ENCODE measurements around the gene STPG3.
A peak's percentile ranks its signal among the peaks of the same experiment; 100 is the strongest.
"Not testable (repeated sequence)": the region's sequence is repeated elsewhere in the genome, so short reads cannot be mapped to it uniquely, and the experiment has no call there.

The STPG3 gene

DNA sequence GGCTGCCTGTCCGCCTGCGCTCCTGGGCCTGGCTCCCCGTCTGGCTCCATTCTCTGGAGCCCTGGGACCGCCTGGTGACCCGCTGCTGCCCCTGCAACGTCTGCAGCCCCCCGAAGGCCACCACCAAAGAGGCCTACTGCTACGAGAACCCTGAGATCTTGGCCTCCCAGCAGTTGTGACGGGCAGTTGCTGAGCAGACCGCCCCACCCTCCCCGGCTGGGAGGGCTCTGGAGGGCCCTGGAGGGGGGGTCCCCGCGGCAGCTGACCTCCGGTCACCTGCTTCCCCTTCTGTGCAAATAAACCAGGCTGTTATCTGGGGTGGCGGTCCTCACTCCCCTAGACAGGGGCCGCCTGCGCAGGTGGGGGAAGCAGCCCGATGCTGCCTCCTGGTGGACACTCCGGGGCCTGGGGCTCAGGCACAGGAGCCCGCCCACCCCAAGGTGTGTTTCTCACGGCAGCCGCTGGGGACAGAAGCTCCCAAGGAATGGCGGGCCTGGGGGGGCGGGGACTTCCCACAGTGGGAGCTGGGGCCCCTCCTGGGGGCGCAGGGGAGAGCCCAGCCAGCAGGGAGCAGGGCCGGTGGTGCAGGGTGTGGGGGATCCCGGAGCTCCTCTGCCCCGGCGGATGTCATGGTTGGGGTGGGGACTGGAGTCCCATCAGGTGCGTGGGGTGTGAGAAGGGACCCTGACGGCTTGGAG, 14.7 kb upstream of the STPG3 start:
- Histone ChIP-seq H3K27me3 (ENCODE audit: control insufficient read depth in 1 of 2, insufficient read depth in 2 of 2, low read length in 2 of 2) (peaks cover 0 to 30% of the 10 kb centered on the region in 2 donors), H3K9me3 (ENCODE audit: low read length) (no peaks in the 10 kb centered on the region), H3K4me1 (ENCODE audit: insufficient read depth, low read length) (peaks cover 36% of the 10 kb centered on the region), H3K9ac (ENCODE audit: low read length) (no peak overlapping the region), H3K36me3 (ENCODE audit: insufficient read depth, low read length) (peaks cover 5% of the 10 kb centered on the region), H3K27ac (ENCODE audit: low read depth, low read length) (no peak overlapping the region), H3K4me3 (ENCODE audit: low read depth in 1 of 2, low read length in 2 of 2) (peak overlapping the region; percentile 16 to 55)

DNA sequence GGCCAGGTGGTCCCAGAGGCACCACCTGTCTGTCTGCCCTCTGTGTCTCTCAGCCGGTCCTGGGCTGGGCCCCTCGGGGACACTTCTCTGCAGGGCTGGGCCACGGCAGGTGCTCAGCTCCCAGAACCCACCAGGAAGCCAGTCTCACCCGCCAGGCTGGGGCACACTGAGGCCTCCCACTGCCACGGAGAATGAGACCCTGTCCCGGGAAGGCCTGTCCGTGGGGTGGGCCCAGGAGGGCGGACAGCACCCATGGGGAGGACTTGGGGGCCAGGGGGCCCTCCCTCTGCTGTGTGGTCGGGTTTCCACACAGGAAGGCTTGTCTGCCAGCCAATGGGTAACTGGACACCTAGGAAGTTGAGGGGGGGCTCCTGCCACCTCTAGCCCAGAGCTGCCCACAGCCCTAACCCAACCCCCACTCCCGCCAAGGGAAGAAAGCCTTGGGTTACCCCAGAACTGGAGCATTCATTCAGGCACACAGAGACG, 14.1 kb upstream of the STPG3 start:
- Histone ChIP-seq H3K9ac (ENCODE audit: low read length) (no peak overlapping the region), H3K4me1 (ENCODE audit: insufficient read depth, low read length) (peaks cover 36% of the 10 kb centered on the region), H3K27me3 (ENCODE audit: control insufficient read depth in 1 of 2, insufficient read depth in 2 of 2, low read length in 2 of 2) (peaks cover 0 to 24% of the 10 kb centered on the region in 2 donors), H3K36me3 (ENCODE audit: insufficient read depth, low read length) (peaks cover 5% of the 10 kb centered on the region), H3K4me3 (ENCODE audit: low read depth in 1 of 2, low read length in 2 of 2) (no peak overlapping the region), H3K9me3 (ENCODE audit: low read length) (no peaks in the 10 kb centered on the region), H3K27ac (ENCODE audit: low read depth, low read length) (no peak overlapping the region)

GRCh38 chr9:137237759-137238726, 13.0 kb upstream of the STPG3 start:
- Histone ChIP-seq H3K9ac (ENCODE audit: low read length) (no peak overlapping the region), H3K4me1 (ENCODE audit: insufficient read depth, low read length) (peaks cover 47% of the 10 kb centered on the region), H3K36me3 (ENCODE audit: insufficient read depth, low read length) (peaks cover 14% of the 10 kb centered on the region), H3K9me3 (ENCODE audit: low read length) (no peaks in the 10 kb centered on the region), H3K27me3 (ENCODE audit: control insufficient read depth in 1 of 2, insufficient read depth in 2 of 2, low read length in 2 of 2) (peaks cover 0 to 15% of the 10 kb centered on the region in 2 donors), H3K27ac (ENCODE audit: low read depth, low read length) (no peak overlapping the region), H3K4me3 (ENCODE audit: low read depth in 1 of 2, low read length in 2 of 2) (no peak overlapping the region)

GRCh38 chr9:137239541-137240200, 11.4 kb upstream of the STPG3 start:
- H3K27ac ChIP-seq (ENCODE audit: low read depth, low read length): peak overlapping the region; percentile 97
- H3K9ac ChIP-seq (ENCODE audit: low read length); H3K9me3 ChIP-seq (ENCODE audit: low read length): not testable (repeated sequence)
- H3K4me3 ChIP-seq (ENCODE audit: low read depth in 1 of 2, low read length in 2 of 2): peak overlapping the region; percentile 49 to 93
- H3K27me3 ChIP-seq (ENCODE audit: control insufficient read depth in 1 of 2, insufficient read depth in 2 of 2, low read length in 2 of 2): peaks cover 0 to 10% of the 10 kb centered on the region in 2 donors
- H3K4me1 ChIP-seq (ENCODE audit: insufficient read depth, low read length): peaks cover 55% of the 10 kb centered on the region
- peaks cover 24% of the 10 kb centered on the region for H3K36me3 ChIP-seq (ENCODE audit: insufficient read depth, low read length)

- Histone ChIP-seq H3K4me3 (ENCODE audit: low read depth in 1 of 2, low read length in 2 of 2) (peak overlapping the region; percentile 49 to 93), H3K9ac (ENCODE audit: low read length) (no peak overlapping the region), H3K27ac (ENCODE audit: low read depth, low read length) (peak overlapping the region; percentile 97), H3K9me3 (ENCODE audit: low read length) (no peaks in the 10 kb centered on the region), H3K27me3 (ENCODE audit: control insufficient read depth in 1 of 2, insufficient read depth in 2 of 2, low read length in 2 of 2) (peaks cover 0 to 7% of the 10 kb centered on the region in 2 donors), H3K4me1 (ENCODE audit: insufficient read depth, low read length) (peaks cover 54% of the 10 kb centered on the region), H3K36me3 (ENCODE audit: insufficient read depth, low read length) (peaks cover 24% of the 10 kb centered on the region)
Measured at GRCh38 chr9:137240318-137240840, 10.7 kb upstream of the STPG3 start.

DNA sequence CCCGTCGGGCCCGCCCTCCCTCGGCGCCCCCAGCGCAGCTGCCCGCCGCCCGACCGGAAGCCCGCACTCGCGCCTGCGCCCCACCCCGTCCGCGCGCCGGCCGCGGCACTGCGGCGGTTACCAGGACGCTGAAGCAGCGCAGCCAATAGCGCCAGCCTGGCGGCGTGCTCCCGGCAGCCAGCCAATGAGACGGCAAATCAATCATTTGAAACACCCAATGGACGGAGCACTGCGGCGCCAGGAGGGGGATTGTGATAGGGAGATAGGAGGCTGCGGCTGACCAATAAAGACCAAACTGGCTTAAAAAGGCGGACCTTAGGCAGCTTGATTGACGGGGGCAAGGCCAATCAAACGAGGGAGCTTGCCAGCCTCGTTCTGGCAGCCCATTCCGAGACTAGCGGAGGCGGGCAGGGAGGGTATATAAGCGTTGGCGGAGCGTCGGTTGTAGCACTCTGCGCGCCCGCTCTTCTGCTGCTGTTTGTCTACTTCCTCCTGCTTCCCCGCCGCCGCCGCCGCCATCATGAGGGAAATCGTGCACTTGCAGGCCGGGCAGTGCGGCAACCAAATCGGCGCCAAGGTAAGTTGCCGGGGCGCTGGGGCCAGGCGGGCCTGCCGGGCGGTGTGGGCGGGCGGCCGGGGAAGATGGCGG, 10.1 kb upstream of the STPG3 start, which contains the start of gene TUBB4B:
Gene TUBB4B (plus strand): TSS at position 447 of the 649 bp plus-strand sequence. CDS start 74 bp downstream, at position 521.
- Histone ChIP-seq H3K4me1 (ENCODE audit: insufficient read depth, low read length) (peaks cover 48% of the 10 kb centered on the region), H3K9me3 (ENCODE audit: low read length) (no peaks in the 10 kb centered on the region), H3K27me3 (ENCODE audit: control insufficient read depth in 1 of 2, insufficient read depth in 2 of 2, low read length in 2 of 2) (peaks cover 0 to under 1% of the 10 kb centered on the region in 2 donors), H3K4me3 (ENCODE audit: low read depth in 1 of 2, low read length in 2 of 2) (peak within 1 kb of the TSS; percentile 60 to 93), H3K36me3 (ENCODE audit: insufficient read depth, low read length) (peaks cover 24% of the 10 kb centered on the region), H3K27ac (ENCODE audit: low read depth, low read length) (peak within 1 kb of the TSS; percentile 97), H3K9ac (ENCODE audit: low read length) (peak within 1 kb of the TSS; percentile 64)

- peaks cover 41% of the 10 kb centered on the region for H3K4me1 ChIP-seq (ENCODE audit: insufficient read depth, low read length)
Measured at GRCh38 chr9:137241490-137242268, 9.4 kb upstream of the STPG3 start.

DNA sequence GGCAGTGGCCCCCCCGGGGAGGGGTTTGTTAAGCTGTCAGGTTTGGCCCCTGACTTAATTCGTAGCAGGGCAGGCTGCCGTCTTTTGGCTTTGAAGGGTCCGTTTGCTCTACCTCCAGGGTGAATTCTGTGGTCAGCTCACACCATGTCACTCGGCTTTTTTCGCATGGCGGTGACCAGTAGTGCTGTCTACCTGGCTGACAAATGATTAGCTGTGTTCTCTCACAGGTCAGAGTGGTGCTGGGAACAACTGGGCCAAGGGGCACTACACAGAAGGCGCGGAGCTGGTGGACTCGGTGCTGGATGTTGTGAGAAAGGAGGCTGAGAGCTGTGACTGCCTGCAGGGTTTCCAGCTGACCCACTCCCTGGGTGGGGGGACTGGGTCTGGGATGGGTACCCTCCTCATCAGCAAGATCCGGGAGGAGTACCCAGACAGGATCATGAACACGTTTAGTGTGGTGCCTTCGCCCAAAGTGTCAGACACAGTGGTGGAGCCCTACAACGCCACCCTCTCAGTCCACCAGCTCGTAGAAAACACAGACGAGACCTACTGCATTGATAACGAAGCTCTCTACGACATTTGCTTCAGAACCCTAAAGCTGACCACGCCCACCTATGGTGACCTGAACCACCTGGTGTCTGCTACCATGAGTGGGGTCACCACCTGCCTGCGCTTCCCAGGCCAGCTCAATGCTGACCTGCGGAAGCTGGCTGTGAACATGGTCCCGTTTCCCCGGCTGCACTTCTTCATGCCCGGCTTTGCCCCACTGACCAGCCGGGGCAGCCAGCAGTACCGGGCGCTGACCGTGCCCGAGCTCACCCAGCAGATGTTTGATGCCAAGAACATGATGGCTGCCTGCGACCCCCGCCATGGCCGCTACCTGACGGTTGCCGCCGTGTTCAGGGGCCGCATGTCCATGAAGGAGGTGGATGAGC, 8.6 kb upstream of the STPG3 start:
- Histone ChIP-seq H3K9ac (ENCODE audit: low read length) (peak overlapping the region; percentile 64), H3K4me3 (ENCODE audit: low read depth in 1 of 2, low read length in 2 of 2) (peak overlapping the region; percentile 60 to 62), H3K4me1 (ENCODE audit: insufficient read depth, low read length) (peaks cover 36% of the 10 kb centered on the region), H3K9me3 (ENCODE audit: low read length) (no peaks in the 10 kb centered on the region), H3K27ac (ENCODE audit: low read depth, low read length) (peak overlapping the region; percentile 93), H3K36me3 (ENCODE audit: insufficient read depth, low read length) (peaks cover 24% of the 10 kb centered on the region), H3K27me3 (ENCODE audit: control insufficient read depth in 1 of 2, insufficient read depth in 2 of 2, low read length in 2 of 2) (no peaks in the 10 kb centered on the region)

More at GRCh38 chr9:137241490-137242268, 9.4 kb upstream of the STPG3 start:
- H3K9me3 ChIP-seq (ENCODE audit: low read length): no peaks in the 10 kb centered on the region
- peak overlapping the region; percentile 93 for H3K27ac ChIP-seq (ENCODE audit: low read depth, low read length)
- H3K36me3 ChIP-seq (ENCODE audit: insufficient read depth, low read length): peaks cover 24% of the 10 kb centered on the region
- H3K4me3 ChIP-seq (ENCODE audit: low read depth in 1 of 2, low read length in 2 of 2): peak overlapping the region; percentile 60 to 62
- H3K9ac ChIP-seq (ENCODE audit: low read length): peak overlapping the region; percentile 64
- H3K27me3 ChIP-seq (ENCODE audit: control insufficient read depth in 1 of 2, insufficient read depth in 2 of 2, low read length in 2 of 2): no peaks in the 10 kb centered on the region

DNA sequence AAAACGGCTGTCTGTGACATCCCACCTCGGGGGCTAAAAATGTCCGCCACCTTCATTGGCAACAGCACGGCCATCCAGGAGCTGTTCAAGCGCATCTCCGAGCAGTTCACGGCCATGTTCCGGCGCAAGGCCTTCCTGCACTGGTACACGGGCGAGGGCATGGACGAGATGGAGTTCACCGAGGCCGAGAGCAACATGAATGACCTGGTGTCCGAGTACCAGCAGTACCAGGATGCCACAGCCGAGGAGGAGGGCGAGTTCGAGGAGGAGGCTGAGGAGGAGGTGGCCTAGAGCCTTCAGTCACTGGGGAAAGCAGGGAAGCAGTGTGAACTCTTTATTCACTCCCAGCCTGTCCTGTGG, 7.8 kb upstream of the STPG3 start:
- not testable (repeated sequence) for H3K9ac ChIP-seq (ENCODE audit: low read length); H3K4me3 ChIP-seq (ENCODE audit: low read depth in 1 of 2, low read length in 2 of 2); H3K27ac ChIP-seq (ENCODE audit: low read depth, low read length); H3K9me3 ChIP-seq (ENCODE audit: low read length); H3K27me3 ChIP-seq (ENCODE audit: control insufficient read depth in 1 of 2, insufficient read depth in 2 of 2, low read length in 2 of 2)
- Histone ChIP-seq H3K36me3 (ENCODE audit: insufficient read depth, low read length) (peaks cover 24% of the 10 kb centered on the region), H3K4me1 (ENCODE audit: insufficient read depth, low read length) (peaks cover 29% of the 10 kb centered on the region)

Measured in muscle layer of colon (tissue), 2 donors.